HFFc6 (cell line): Measurements from ENCODE around the gene MARCO. TPM values are rescaled to one million over a fixed set of nuclear protein-coding genes. Genes with fewer than 3 reads are reported as not detected.

ENCODE experiments used
- DNase-seq: peaks from one replicate; pipeline ENCODE4 v3.0.0-alpha.2; 2018
- H3K27ac Mint-ChIP-seq: 2 replicates; pipeline ENCODE4 v1.8.0; 2020; ENCODE audit warnings: mild to moderate bottlenecking, mixed read lengths
- H3K27me3 Mint-ChIP-seq: 2 replicates; pipeline ENCODE4 v1.8.0; 2021; ENCODE audit warnings: mild to moderate bottlenecking, moderate library complexity, mixed read lengths; ENCODE audit not compliant: insufficient read depth
- H3K36me3 Mint-ChIP-seq: 2 replicates; pipeline ENCODE4 v1.8.0; 2021; ENCODE audit warnings: low read depth, mixed read lengths
- H3K4me1 Mint-ChIP-seq: 2 replicates; pipeline ENCODE4 v1.8.0; 2020; ENCODE audit warnings: low read depth, mixed read lengths
- H3K4me3 Mint-ChIP-seq: 2 replicates; pipeline ENCODE4 v1.8.0; 2020; ENCODE audit warnings: mild to moderate bottlenecking, moderate library complexity, mixed read lengths
- H3K9me3 Mint-ChIP-seq: 2 replicates; pipeline ENCODE4 v1.8.0; 2020; ENCODE audit warnings: mild to moderate bottlenecking, mixed read lengths
- long read RNA-seq: library from polyadenylated mRNA; unstranded; transcript quantifications from one replicate; pipeline ENCODE4 v2.0.0, GENCODE V29; 2019
- total RNA-seq, 6 experiments: library from RNA; stranded (reverse); fragmentation: NEBNext Ultra II Directional; extraction: Animal tissue kit (Norgen Biotek cat#: 25700); gene quantifications; 2 replicates in 1 of 6; 3 replicates in 5 of 6; pipeline ENCODE4 v1.2.3, GENCODE V29; 2021
- TF ChIP-seq, protein P1 (sequence below): fragments of 200-600 bp; sonication (generic); IDR thresholded peaks from 2 replicates; pipeline ENCODE4 v1.5.0; 2021; ENCODE audit warnings: antibody characterized with exemption, mild to moderate bottlenecking

The MARCO gene, protein sequence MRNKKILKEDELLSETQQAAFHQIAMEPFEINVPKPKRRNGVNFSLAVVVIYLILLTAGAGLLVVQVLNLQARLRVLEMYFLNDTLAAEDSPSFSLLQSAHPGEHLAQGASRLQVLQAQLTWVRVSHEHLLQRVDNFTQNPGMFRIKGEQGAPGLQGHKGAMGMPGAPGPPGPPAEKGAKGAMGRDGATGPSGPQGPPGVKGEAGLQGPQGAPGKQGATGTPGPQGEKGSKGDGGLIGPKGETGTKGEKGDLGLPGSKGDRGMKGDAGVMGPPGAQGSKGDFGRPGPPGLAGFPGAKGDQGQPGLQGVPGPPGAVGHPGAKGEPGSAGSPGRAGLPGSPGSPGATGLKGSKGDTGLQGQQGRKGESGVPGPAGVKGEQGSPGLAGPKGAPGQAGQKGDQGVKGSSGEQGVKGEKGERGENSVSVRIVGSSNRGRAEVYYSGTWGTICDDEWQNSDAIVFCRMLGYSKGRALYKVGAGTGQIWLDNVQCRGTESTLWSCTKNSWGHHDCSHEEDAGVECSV
- total RNA-seq: not detected
- long read RNA-seq: 0 reads

DNA sequence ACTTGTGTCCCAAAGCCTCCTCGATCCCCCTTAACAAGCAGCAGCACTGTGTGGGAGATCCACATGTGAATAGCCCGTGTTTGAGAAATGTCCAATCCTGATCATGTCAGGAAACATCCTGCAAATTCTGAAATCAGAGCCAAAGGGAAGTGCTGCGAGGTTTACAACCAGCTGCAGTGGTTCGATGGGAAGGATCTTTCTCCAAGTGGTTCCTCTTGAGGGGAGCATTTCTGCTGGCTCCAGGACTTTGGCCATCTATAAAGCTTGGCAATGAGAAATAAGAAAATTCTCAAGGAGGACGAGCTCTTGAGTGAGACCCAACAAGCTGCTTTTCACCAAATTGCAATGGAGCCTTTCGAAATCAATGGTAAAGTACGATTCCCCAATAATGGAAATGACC, at the start of gene MARCO:
Gene MARCO, plus strand, starts transcription at position 164 of the 400 bp plus-strand sequence. Its CDS starts 107 bp downstream, at position 271.
- Mint-ChIP-seq H3K27me3 (no peaks in the 10 kb centered on the region; the same call in 1 of the 2 replicates), H3K4me1 (no peaks in the 10 kb centered on the region), H3K36me3 (no peaks in the 10 kb centered on the region), H3K4me3 (no peak within 1 kb of the TSS), H3K9me3 (peaks cover 8% of the 10 kb centered on the region), H3K27ac (no peak within 1 kb of the TSS)
- TF ChIP-seq, protein P1, sequence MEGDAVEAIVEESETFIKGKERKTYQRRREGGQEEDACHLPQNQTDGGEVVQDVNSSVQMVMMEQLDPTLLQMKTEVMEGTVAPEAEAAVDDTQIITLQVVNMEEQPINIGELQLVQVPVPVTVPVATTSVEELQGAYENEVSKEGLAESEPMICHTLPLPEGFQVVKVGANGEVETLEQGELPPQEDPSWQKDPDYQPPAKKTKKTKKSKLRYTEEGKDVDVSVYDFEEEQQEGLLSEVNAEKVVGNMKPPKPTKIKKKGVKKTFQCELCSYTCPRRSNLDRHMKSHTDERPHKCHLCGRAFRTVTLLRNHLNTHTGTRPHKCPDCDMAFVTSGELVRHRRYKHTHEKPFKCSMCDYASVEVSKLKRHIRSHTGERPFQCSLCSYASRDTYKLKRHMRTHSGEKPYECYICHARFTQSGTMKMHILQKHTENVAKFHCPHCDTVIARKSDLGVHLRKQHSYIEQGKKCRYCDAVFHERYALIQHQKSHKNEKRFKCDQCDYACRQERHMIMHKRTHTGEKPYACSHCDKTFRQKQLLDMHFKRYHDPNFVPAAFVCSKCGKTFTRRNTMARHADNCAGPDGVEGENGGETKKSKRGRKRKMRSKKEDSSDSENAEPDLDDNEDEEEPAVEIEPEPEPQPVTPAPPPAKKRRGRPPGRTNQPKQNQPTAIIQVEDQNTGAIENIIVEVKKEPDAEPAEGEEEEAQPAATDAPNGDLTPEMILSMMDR: no peak
- no peak for DNase-seq

DNA sequence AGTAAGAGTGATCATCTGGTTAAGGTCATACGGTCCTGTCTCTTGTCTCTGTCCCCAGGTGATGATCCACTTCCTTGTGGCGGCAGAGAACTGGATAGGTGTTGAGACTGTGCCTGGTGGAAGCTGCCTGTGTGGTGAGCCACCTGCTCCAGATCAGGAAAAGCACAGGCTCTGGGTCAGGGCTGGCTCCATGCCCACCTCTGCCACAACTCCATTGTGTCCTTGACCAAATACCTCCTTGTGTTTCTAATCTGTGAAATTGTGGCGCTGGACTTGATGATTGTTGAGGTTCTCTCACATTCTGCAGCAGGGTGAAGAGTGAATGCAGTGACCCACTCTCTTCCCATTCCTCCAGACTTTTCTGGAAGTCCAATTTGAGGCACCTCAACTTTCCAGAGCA, 48.9 kb upstream of the MARCO start:
- H3K4me1 Mint-ChIP-seq: no peaks in the 10 kb centered on the region
- H3K27ac Mint-ChIP-seq: no peak overlapping the region
- H3K36me3 Mint-ChIP-seq: peaks cover 10% of the 10 kb centered on the region; the same call in 1 of the 2 replicates
- DNase-seq: no peak
- peaks cover 16% of the 10 kb centered on the region for H3K9me3 Mint-ChIP-seq
- TF ChIP-seq, protein P1: no peak
- no peaks in the 10 kb centered on the region; the same call in 1 of the 2 replicates for H3K27me3 Mint-ChIP-seq
- H3K4me3 Mint-ChIP-seq: no peak overlapping the region

DNA sequence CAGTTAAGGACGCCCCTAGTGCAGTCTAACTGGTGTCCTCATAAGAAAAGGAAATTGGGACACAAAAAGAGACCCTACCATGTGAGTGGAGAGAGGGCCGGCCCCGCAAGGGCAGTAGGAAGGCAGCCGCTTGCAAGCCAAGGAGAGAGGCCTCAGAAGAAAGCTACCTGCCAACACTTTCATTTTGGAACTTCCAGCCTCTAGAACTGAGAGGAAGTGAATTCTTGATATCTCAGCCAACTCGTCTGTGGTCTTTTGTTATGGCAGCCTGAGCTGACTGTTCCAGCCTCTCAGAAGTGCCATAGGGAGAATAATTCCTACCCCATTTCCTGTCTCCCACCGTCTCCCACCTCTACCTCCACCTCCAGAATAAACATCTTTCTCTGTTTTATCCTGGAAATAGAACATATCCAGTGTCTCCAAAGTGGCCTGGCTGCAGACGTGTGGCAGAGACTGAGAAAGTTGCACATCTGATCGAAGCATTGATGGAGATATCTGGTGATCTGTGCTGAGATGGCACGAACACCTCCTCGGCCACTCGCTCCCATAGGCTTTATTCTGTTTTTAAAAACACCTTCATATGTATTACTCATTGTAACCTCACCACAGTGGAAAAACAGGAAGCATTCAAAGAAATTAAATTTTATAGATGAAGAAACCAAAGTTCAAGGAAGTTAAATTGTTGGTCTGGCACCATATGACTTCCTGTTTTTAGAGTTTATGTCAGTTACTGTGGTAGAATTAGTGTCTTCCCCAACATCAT, 39.5 kb upstream of the MARCO start:
- no peak overlapping the region for H3K4me3 Mint-ChIP-seq
- H3K36me3 Mint-ChIP-seq: no peaks in the 10 kb centered on the region
- no peaks in the 10 kb centered on the region for H3K27me3 Mint-ChIP-seq
- H3K9me3 Mint-ChIP-seq: peaks cover 11% of the 10 kb centered on the region; the same call in 1 of the 2 replicates
- TF ChIP-seq, protein P1: no peak
- H3K4me1 Mint-ChIP-seq: no peaks in the 10 kb centered on the region
- no peak for DNase-seq
- no peak overlapping the region for H3K27ac Mint-ChIP-seq

DNA sequence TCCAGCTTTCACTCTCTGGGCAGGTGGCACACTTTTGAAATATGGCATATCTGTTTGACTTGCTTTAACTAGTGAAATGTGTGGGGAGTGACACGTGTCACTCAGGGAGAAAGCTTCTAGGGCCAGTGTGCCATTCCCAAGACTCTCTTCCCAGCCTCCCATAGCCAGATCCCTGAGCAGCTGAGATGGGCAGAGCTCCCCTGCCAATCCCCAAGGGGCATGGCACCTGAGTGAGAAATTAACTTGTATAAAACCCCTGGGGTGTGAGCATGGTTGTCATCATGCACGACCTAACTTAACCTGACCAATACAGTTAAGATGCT, 39.0 kb upstream of the MARCO start:
- Mint-ChIP-seq H3K36me3 (no peaks in the 10 kb centered on the region), H3K4me1 (no peaks in the 10 kb centered on the region), H3K9me3 (peaks cover 11% of the 10 kb centered on the region; the same call in 1 of the 2 replicates), H3K27me3 (no peaks in the 10 kb centered on the region), H3K27ac (no peak overlapping the region), H3K4me3 (no peak overlapping the region)
- DNase-seq: no peak
- TF ChIP-seq, protein P1: no peak

DNA sequence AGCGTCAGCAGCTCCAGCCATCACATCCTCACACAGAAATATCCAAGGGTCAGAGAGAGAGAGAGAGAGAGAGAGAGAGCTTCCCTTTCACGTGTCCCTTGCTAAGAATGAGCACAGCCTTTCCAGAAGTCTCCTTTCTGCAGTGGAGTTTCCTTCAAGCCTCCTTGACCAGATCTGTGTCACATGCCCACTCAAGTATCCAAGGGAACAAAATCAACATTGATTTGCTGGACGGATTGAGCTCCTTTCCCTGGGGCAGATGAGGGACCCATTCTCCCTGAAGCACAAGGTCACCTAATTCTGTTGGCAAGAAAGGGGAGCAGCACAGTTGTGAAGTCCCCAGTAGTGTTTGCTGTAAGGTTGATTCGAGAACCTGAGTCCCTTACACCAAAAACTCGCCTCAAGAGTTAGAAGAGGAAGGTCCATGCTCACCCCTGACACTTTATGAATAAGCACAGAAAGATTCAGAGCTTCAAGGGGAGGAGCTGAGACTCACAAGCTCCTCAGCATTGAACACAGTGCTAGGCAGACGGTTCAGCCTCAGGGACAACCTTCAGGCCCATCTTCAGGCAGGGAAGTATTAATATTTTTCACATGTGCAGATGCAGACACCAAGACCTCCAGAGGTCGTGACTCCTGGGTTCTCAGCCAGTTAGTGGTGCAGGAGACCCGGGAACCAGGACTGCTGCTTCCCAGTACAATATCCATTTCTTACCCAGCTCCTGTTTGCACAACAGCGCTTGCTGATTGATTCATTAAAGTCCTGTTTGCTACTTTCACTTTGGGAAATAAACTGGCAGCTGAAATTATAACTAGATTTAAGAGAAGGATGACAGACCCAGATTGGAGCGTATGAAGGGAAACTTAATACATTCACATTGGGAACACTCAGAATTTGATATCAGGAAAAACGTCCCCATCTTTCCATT, 38.2 kb upstream of the MARCO start:
- Mint-ChIP-seq H3K27ac (no peak overlapping the region), H3K4me1 (no peaks in the 10 kb centered on the region), H3K36me3 (no peaks in the 10 kb centered on the region), H3K4me3 (no peak overlapping the region), H3K9me3 (peaks cover 11% of the 10 kb centered on the region; the same call in 1 of the 2 replicates), H3K27me3 (no peaks in the 10 kb centered on the region)
- TF ChIP-seq, protein P1: no peak
- DNase-seq: no peak
